ENCODE measurements around the gene PWWP2B. TPM values are rescaled to one million over a fixed set of nuclear protein-coding genes. Genes with fewer than 3 reads are reported as not detected.

Gene PWWP2B
- polyA plus RNA-seq, 2 of the 4 experiments (the other 2 are of a cell fraction) = 2.8 to 7.3 TPM

GRCh38 chr10:132405463-132405991 is 8.5 kb downstream of the PWWP2B start:
- 95% methylated on average over 43 of the region's 53 CpGs for WGBS (ENCODE audit: missing lambda C conversion rate)
- Histone ChIP-seq H3K4me1 (peaks cover 3% of the 10 kb centered on the region; the same call in 1 of the 3 replicates), H3K4me2 (no peak overlapping the region), H3K4me3 (no peak overlapping the region), H3K27ac (no peak overlapping the region), H3K9me3 (no peaks in the 10 kb centered on the region)
- FAIRE-seq (no peak), DNase-seq (ENCODE audit: low read depth in 1 of 2, low spot score in 1 of 2) (no peak), ATAC-seq (no peak)
- POLR2A ChIA-PET = no interaction called here
- TF ChIP-seq TFCP2L1 (CRISPR knock-in tag; IDR thresholded peaks at IDR 0.05) = no peak
- no peak for TF ChIP-seq NPAS2 (CRISPR knock-in tag; IDR thresholded peaks at IDR 0.05; ENCODE audit: borderline replicate concordance)
- CTCF ChIA-PET = interaction anchor here (0.8 kb wide), 1 partner anchor 11 kb away, joined by 4 read pairs; no protein-coding TSS in a partner anchor

GRCh38 chr10:132406181-132406580 is 9.2 kb downstream of the PWWP2B start:
- ATAC-seq = no peak
- Histone ChIP-seq H3K4me3 (no peak overlapping the region), H3K4me1 (peaks cover 3% of the 10 kb centered on the region; the same call in 1 of the 3 replicates), H3K4me2 (no peak overlapping the region), H3K27ac (no peak overlapping the region), H3K9me3 (no peaks in the 10 kb centered on the region)
- POLR2A ChIA-PET = no interaction called here
- no peak for TF ChIP-seq MAX (IDR thresholded peaks at IDR 0.05)
- TF ChIP-seq ZSCAN20 (CRISPR knock-in tag; IDR thresholded peaks at IDR 0.05) = no peak
- no peak for TF ChIP-seq SMC3 (IDR thresholded peaks at IDR 0.05)
- TF ChIP-seq ELK1 (IDR thresholded peaks at IDR 0.05; ENCODE audit: low read depth, low read length) = no peak
- no peak for TF ChIP-seq JUN (IDR thresholded peaks at IDR 0.05)
- no peak for TF ChIP-seq JUNB (IDR thresholded peaks at IDR 0.05)
- CTCF ChIA-PET = interaction anchor here (0.8 kb wide), 2 partner anchors 12 to 183 kb away, joined by 3 to 4 read pairs; no protein-coding TSS in a partner anchor
- WGBS (ENCODE audit: missing lambda C conversion rate) = 94% methylated on average over 14 of the region's 17 CpGs
- no peak for DNase-seq (ENCODE audit: low read depth in 1 of 2, low spot score in 1 of 2)
- FAIRE-seq = no peak

- Histone ChIP-seq H3K27ac (no peak overlapping the region), H3K4me2 (no peak overlapping the region), H3K9me3 (no peaks in the 10 kb centered on the region), H3K4me3 (no peak overlapping the region), H3K4me1 (peaks cover 3% of the 10 kb centered on the region; the same call in 1 of the 3 replicates)
- no peak for TF ChIP-seq FOSL2 (IDR thresholded peaks at IDR 0.05)
- TF ChIP-seq FOSL2 (CRISPR knock-in tag; IDR thresholded peaks at IDR 0.05) = no peak
- TF ChIP-seq SMC3 (IDR thresholded peaks at IDR 0.05) = no peak
- TF ChIP-seq FOXS1 (CRISPR knock-in tag; IDR thresholded peaks at IDR 0.05) = no peak
- TF ChIP-seq FOSB (CRISPR knock-in tag; IDR thresholded peaks at IDR 0.05) = no peak
- TF ChIP-seq USF2 (IDR thresholded peaks at IDR 0.05) = no peak
- no peak for TF ChIP-seq ZSCAN20 (CRISPR knock-in tag; IDR thresholded peaks at IDR 0.05)
- no peak for TF ChIP-seq KDM1A (IDR thresholded peaks at IDR 0.05; ENCODE audit: low read depth)
- no peak for TF ChIP-seq RARB (CRISPR knock-in tag; IDR thresholded peaks at IDR 0.05)
- TF ChIP-seq ZFP36 (IDR thresholded peaks at IDR 0.05; ENCODE audit: borderline replicate concordance, partially characterized antibody) = no peak
- no peak for TF ChIP-seq ESRRA (IDR thresholded peaks at IDR 0.05; ENCODE audit: borderline replicate concordance, low read length)
- TF ChIP-seq EP300 (IDR thresholded peaks at IDR 0.05) = no peak
- TF ChIP-seq MYC (IDR thresholded peaks at IDR 0.05; ENCODE audit: borderline replicate concordance, low read length) = no peak
- TF ChIP-seq HOXB13 (CRISPR knock-in tag; IDR thresholded peaks at IDR 0.05; ENCODE audit: low read depth) = no peak
- DNase-seq (ENCODE audit: low read depth in 1 of 2, low spot score in 1 of 2) = no peak
- no peak for ATAC-seq
- ChIA-PET CTCF (interaction anchor here (0.8 kb wide), 1 partner anchor 183 kb away, joined by 3 read pairs; no protein-coding TSS in a partner anchor), POLR2A (no interaction called here)
- WGBS (ENCODE audit: missing lambda C conversion rate) = 98% methylated on average over 13 of the region's 16 CpGs
- FAIRE-seq = no peak
These were observed 9.8 kb downstream of the PWWP2B start for GRCh38 chr10:132406750-132407149.
